Calu3 (cell line): Measurements from ENCODE around the gene LIPC. TPM values are rescaled to one million over a fixed set of nuclear protein-coding genes. Genes with fewer than 3 reads are reported as not detected.

ENCODE experiments used
- BruUV-seq: library from RNA; stranded (reverse); fragments of 400-500 nt; replicated peaks from 2 replicates; lab custom pipeline; 2021; lab: Mats Ljungman, UMichigan
- CTCF ChIA-PET: fragments of 300-600 bp; sonication (Branson Sonifier 250); formaldehyde crosslinking; loops from one replicate; lab custom pipeline; 2022; ENCODE audit warnings: antibody characterized with exemption; lab: Charles Lee
- DNase-seq: peaks from one replicate; pipeline ENCODE4 v3.0.0; 2022
- H3K27ac Mint-ChIP-seq: one replicate; pipeline ENCODE4 v1.8.0; 2022; ENCODE audit warnings: mixed read lengths; ENCODE audit not compliant: unreplicated experiment
- H3K27me3 Mint-ChIP-seq: one replicate; pipeline ENCODE4 v1.8.0; 2022; ENCODE audit warnings: mixed read lengths; ENCODE audit not compliant: unreplicated experiment
- H3K36me3 Mint-ChIP-seq: one replicate; pipeline ENCODE4 v1.8.0; 2022; ENCODE audit warnings: mild to moderate bottlenecking, moderate library complexity, mixed read lengths; ENCODE audit not compliant: insufficient read depth, unreplicated experiment
- H3K4me1 Mint-ChIP-seq: one replicate; pipeline ENCODE4 v1.8.0; 2022; ENCODE audit warnings: mild to moderate bottlenecking, low read depth, mixed read lengths; ENCODE audit not compliant: unreplicated experiment
- H3K4me3 Mint-ChIP-seq: one replicate; pipeline ENCODE4 v1.8.0; 2022; ENCODE audit warnings: mild to moderate bottlenecking, low read depth, moderate library complexity, mixed read lengths; ENCODE audit not compliant: unreplicated experiment
- H3K9me3 Mint-ChIP-seq: one replicate; pipeline ENCODE4 v1.8.0; 2022; ENCODE audit warnings: low read depth, mixed read lengths; ENCODE audit not compliant: unreplicated experiment
- CTCF ChIP-seq: fragments of 200-600 bp; IDR thresholded peaks from one replicate; pipeline ENCODE4 v1.8.0; 2022; ENCODE audit warnings: antibody characterized with exemption; ENCODE audit not compliant: unreplicated experiment
- intact Hi-C: fragments of 100-400 bp; cut with micrococcal nuclease; formaldehyde crosslinking; loops from one replicate; pipeline ENCODE4 v1.10.0; 2022; ENCODE audit not compliant: unreplicated experiment
- total RNA-seq: library from RNA; stranded (reverse); gene quantifications from 2 replicates; pipeline ENCODE4 v1.2.3, GENCODE V29; 2022

LIPC gene
- total RNA-seq, 1 experiment from 2014 or later = not detected

GRCh38 chr15:58585693-58586443 is 154.1 kb downstream of the LIPC start:
- peak overlapping the region; percentile 24 for H3K27ac Mint-ChIP-seq
- BruUV-seq = TSS peak; percentile 17

DNA sequence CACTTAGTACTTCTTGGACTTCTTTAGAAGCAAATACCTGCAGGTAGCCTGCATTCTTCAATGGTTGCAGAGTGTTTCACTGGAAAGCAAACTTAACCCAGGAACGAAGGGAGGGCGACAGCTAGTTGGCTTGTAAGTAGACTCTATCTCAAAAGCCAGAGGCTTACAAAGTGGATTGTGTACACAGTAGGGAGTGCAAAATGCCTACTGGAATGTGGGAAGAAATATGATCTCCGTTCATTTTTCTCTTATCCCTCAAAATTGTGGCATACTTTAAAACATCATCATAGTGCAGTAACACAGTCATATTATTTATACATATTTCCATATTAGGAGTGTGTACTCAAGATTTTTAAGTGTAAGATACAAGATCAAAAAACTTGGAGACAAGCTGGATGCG is 155.7 kb downstream of the LIPC start:
- Mint-ChIP-seq H3K27ac (no peak overlapping the region), H3K4me1 (peaks cover 32% of the 10 kb centered on the region), H3K27me3 (no peaks in the 10 kb centered on the region), H3K4me3 (no peak overlapping the region), H3K9me3 (peaks cover 7% of the 10 kb centered on the region), H3K36me3 (peaks cover 10% of the 10 kb centered on the region)
- CTCF ChIA-PET = interaction anchor here (1.1 kb wide), 1 partner anchor 118 kb away, joined by 5 read pairs; no protein-coding TSS in a partner anchor
- intact Hi-C loops = no loop called here
- BruUV-seq = no TSS peak
- DNase-seq = no peak
- no peak for TF ChIP-seq CTCF

More at GRCh38 chr15:58585693-58586443, 154.1 kb downstream of the LIPC start:
- Mint-ChIP-seq H3K9me3 (peaks cover 10% of the 10 kb centered on the region), H3K27me3 (no peaks in the 10 kb centered on the region), H3K4me3 (no peak overlapping the region), H3K4me1 (peaks cover 16% of the 10 kb centered on the region), H3K36me3 (no peaks in the 10 kb centered on the region)
- TF ChIP-seq CTCF = no peak
- intact Hi-C loops = no loop called here
- CTCF ChIA-PET = no interaction called here
- DNase-seq = no peak

- H3K4me3 Mint-ChIP-seq = no peak overlapping the region
- no peak for TF ChIP-seq CTCF
- peaks cover 13% of the 10 kb centered on the region for H3K36me3 Mint-ChIP-seq
- no peak for DNase-seq
- no TSS peak for BruUV-seq
- CTCF ChIA-PET = interaction anchor here (1.1 kb wide), 1 partner anchor 118 kb away, joined by 5 read pairs; no protein-coding TSS in a partner anchor
- H3K27ac Mint-ChIP-seq = no peak overlapping the region
- H3K9me3 Mint-ChIP-seq = peaks cover 7% of the 10 kb centered on the region
- no peaks in the 10 kb centered on the region for H3K27me3 Mint-ChIP-seq
- H3K4me1 Mint-ChIP-seq = peaks cover 32% of the 10 kb centered on the region
- intact Hi-C loops = no loop called here
These were observed 156.3 kb downstream of the LIPC start for GRCh38 chr15:58588096-58588495.

DNA sequence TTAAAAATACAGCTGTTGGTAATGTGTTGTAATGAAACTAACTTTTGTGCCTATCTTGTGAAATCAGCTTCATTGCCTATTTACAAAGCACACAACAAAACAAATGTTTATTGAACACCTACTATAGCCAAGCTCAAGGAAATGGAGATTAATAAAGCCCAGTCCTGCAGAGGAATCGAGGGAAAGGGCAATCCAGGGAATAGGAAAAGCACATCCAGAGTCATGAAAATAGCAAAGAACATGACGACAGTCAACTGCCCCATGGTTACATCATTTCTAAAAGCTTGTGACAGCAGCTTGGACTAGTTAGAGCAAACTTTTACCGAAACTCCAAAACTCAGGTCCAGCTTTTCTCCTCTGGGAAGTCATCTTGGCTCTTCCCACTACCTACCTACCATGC is 157.3 kb downstream of the LIPC start:
- H3K27ac Mint-ChIP-seq = no peak overlapping the region
- H3K4me3 Mint-ChIP-seq = no peak overlapping the region
- no peaks in the 10 kb centered on the region for H3K27me3 Mint-ChIP-seq
- peaks cover 32% of the 10 kb centered on the region for H3K4me1 Mint-ChIP-seq
- no TSS peak for BruUV-seq
- TF ChIP-seq CTCF = no peak
- no peak for DNase-seq
- CTCF ChIA-PET = interaction anchor here (0.6 to 1.4 kb wide), 2 partner anchors 21 to 838 kb away, joined by 4 to 7 read pairs; no protein-coding TSS in a partner anchor
- H3K9me3 Mint-ChIP-seq = peaks cover 3% of the 10 kb centered on the region
- intact Hi-C loops = no loop called here
- H3K36me3 Mint-ChIP-seq = peaks cover 23% of the 10 kb centered on the region
